Liver (tissue), 9 donors: ENCODE data around the gene POLR2L. TPM values are rescaled to one million over a fixed set of nuclear protein-coding genes. Genes with fewer than 3 reads are reported as not detected.

Source experiments
- DNase-seq: peaks from one replicate; pipeline ENCODE4 v3.0.0-alpha.2; 2017; ENCODE audit warnings: low spot score
- H3K27ac ChIP-seq, 2 donors: one replicate each; pipeline ENCODE4 v1.7.0; 2013; ENCODE audit warnings: inconsistent platforms in 2 of 2, low read length in 2 of 2, control low read depth in 1 of 2, low read depth in 1 of 2, mild to moderate bottlenecking in 1 of 2
- H3K27me3 ChIP-seq, 4 donors: one replicate each; pipeline versions ENCODE4 v1.6.1 to v1.7.0; 2013; ENCODE audit warnings: low read length in 3 of 4, inconsistent platforms in 1 of 4, mild to moderate bottlenecking in 1 of 4, moderate library complexity in 1 of 4; ENCODE audit not compliant: control insufficient read depth in 4 of 4, insufficient read depth in 4 of 4
- H3K36me3 ChIP-seq, 4 donors: one replicate each; pipeline versions ENCODE4 v1.6.1 to v1.7.0; 2013; ENCODE audit warnings: low read length in 3 of 4, mild to moderate bottlenecking in 3 of 4, low read depth in 1 of 4, moderate library complexity in 1 of 4; ENCODE audit not compliant: control insufficient read depth in 4 of 4, insufficient read depth in 3 of 4
- H3K4me1 ChIP-seq, 4 donors: one replicate each; pipeline versions ENCODE4 v1.6.1 to v1.7.0; 2013; ENCODE audit warnings: low read length in 3 of 4, mild to moderate bottlenecking in 3 of 4, moderate library complexity in 1 of 4; ENCODE audit not compliant: control insufficient read depth in 4 of 4, insufficient read depth in 4 of 4
- H3K4me3 ChIP-seq, 3 donors: one replicate each; pipeline versions ENCODE4 v1.6.1 to v1.7.0; 2013; ENCODE audit warnings: low read length in 3 of 3, control low read depth in 1 of 3, low read depth in 1 of 3, mild to moderate bottlenecking in 1 of 3
- H3K9ac ChIP-seq, 2 donors: one replicate each; pipeline ENCODE4 v1.7.0; 2013; ENCODE audit warnings: low read length in 2 of 2, mild to moderate bottlenecking in 2 of 2, moderate library complexity in 2 of 2, control low read depth in 1 of 2, low read depth in 1 of 2
- H3K9me3 ChIP-seq, 4 donors: one replicate each; pipeline versions ENCODE4 v1.6.1 to v1.7.0; 2013; ENCODE audit warnings: low read length in 3 of 4; ENCODE audit not compliant: control insufficient read depth in 4 of 4
- EGR1 ChIP-seq, 2 donors: IDR thresholded peaks; 2 replicates each; pipeline ENCODE4 v1.6.1; 2016 to 2018; ENCODE audit warnings: antibody characterized with exemption in 2 of 2, low read depth in 2 of 2
- FOXA1 ChIP-seq: IDR thresholded peaks from 2 replicates; pipeline ENCODE4 v1.6.1; 2016; ENCODE audit warnings: antibody characterized with exemption
- FOXA2 ChIP-seq: IDR thresholded peaks from 2 replicates; pipeline ENCODE4 v1.6.1; 2016; ENCODE audit warnings: antibody characterized with exemption
- GABPA ChIP-seq, 2 donors: IDR thresholded peaks in 1 of 2; conservative IDR thresholded peaks in 1 of 2; 2 replicates each; pipeline ENCODE4 v1.6.1; 2016; ENCODE audit warnings: antibody characterized with exemption in 2 of 2, mild to moderate bottlenecking in 1 of 2, moderate library complexity in 1 of 2
- HNF4A ChIP-seq, 2 donors: conservative IDR thresholded peaks; 2 replicates each; pipeline ENCODE4 v1.6.1; 2016; ENCODE audit warnings: antibody characterized with exemption in 2 of 2, mild to moderate bottlenecking in 2 of 2
- HNF4G ChIP-seq: IDR thresholded peaks from 2 replicates; pipeline ENCODE4 v1.6.1; 2016; ENCODE audit warnings: antibody characterized with exemption
- JUND ChIP-seq, 2 donors: IDR thresholded peaks; 2 replicates each; pipeline ENCODE4 v1.6.1; 2016; ENCODE audit warnings: antibody characterized with exemption in 2 of 2
- NR2F2 ChIP-seq: IDR thresholded peaks from 2 replicates; pipeline ENCODE4 v1.6.1; 2016; ENCODE audit warnings: antibody characterized with exemption
- RAD21 ChIP-seq, 2 donors: IDR thresholded peaks; 2 replicates each; pipeline ENCODE4 v1.6.1; 2016; ENCODE audit warnings: antibody characterized with exemption in 2 of 2, mild to moderate bottlenecking in 2 of 2
- RXRA ChIP-seq, 2 donors: IDR thresholded peaks; 2 replicates each; pipeline ENCODE4 v1.6.1; 2017 to 2018; ENCODE audit warnings: antibody characterized with exemption in 2 of 2, mild to moderate bottlenecking in 1 of 2
- WGBS: extraction: QIAGEN DNeasy Blood & Tissue Kit; methylation state at CpG from one replicate; pipeline ENCODE4 v1.1.7; 2013; 5-methylcytosine and 5-hydroxymethylcytosine counted together
- polyA plus RNA-seq, 2 donors: library from polyadenylated mRNA; stranded (reverse) in 1 of 2; unstranded in 1 of 2; fragments of 200-250 nt in 1 of 2; fragments of >200 nt in 1 of 2; fragmentation: Nextera tagmentation in 1 of 2; extraction: Ambion mirVana in 1 of 2; gene quantifications; one replicate each; pipeline versions ENCODE4 v1.2.1 to v1.2.3, GENCODE V29; 2013 to 2015
- total RNA-seq, 2 donors: library from RNA; depleted of rRNA; stranded (reverse); fragments of >200 nt; gene quantifications; one replicate each; pipeline ENCODE4 v1.2.3, GENCODE V29; 2014
- TF ChIP-seq, protein P1 (sequence below): fragments of 150-350 bp; IDR thresholded peaks from 2 replicates; pipeline ENCODE4 v1.5.1; 2017; ENCODE audit warnings: improper control_type of control experiment, low read depth, low read length; ENCODE audit not compliant: missing input control
- TF ChIP-seq, protein P2 (sequence below): IDR thresholded peaks from 2 replicates; pipeline ENCODE4 v1.6.1; 2016; ENCODE audit warnings: antibody characterized with exemption
- TF ChIP-seq, protein P3 (sequence below): IDR thresholded peaks from 2 replicates; pipeline ENCODE4 v1.6.1; 2016; ENCODE audit warnings: antibody characterized with exemption, mild to moderate bottlenecking
- TF ChIP-seq, protein P4 (sequence below): IDR thresholded peaks from 2 replicates; pipeline ENCODE4 v1.6.1; 2016; ENCODE audit warnings: antibody characterized with exemption
- TF ChIP-seq, protein P5 (sequence below): IDR thresholded peaks from 2 replicates; pipeline ENCODE4 v1.6.1; 2016; ENCODE audit warnings: antibody characterized with exemption
- donor health status: healthy.
- donor health status: healthy.
- donor health status: healthy.
- donor health status: healthy.
- donor health status: healthy.

POLR2L gene
- total and polyA plus RNA-seq, 4 donors: 28.1 to 230 (median 106) TPM

DNA sequence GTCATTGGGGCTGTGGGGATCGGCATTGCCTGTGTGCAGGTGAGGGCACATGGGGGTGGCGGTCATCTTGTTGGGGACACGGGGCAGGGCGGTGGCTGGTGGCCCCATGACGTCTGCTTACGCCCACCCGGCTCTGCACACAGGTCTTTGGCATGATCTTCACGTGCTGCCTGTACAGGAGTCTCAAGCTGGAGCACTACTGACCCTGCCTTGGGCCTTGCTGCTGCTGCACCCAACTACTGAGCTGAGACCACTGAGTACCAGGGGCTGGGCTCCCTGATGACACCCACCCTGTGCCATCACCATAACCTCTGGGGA lies 4.4 kb downstream of the POLR2L start:
- no peak overlapping the region for H3K4me3 ChIP-seq
- TF ChIP-seq, protein P1, sequence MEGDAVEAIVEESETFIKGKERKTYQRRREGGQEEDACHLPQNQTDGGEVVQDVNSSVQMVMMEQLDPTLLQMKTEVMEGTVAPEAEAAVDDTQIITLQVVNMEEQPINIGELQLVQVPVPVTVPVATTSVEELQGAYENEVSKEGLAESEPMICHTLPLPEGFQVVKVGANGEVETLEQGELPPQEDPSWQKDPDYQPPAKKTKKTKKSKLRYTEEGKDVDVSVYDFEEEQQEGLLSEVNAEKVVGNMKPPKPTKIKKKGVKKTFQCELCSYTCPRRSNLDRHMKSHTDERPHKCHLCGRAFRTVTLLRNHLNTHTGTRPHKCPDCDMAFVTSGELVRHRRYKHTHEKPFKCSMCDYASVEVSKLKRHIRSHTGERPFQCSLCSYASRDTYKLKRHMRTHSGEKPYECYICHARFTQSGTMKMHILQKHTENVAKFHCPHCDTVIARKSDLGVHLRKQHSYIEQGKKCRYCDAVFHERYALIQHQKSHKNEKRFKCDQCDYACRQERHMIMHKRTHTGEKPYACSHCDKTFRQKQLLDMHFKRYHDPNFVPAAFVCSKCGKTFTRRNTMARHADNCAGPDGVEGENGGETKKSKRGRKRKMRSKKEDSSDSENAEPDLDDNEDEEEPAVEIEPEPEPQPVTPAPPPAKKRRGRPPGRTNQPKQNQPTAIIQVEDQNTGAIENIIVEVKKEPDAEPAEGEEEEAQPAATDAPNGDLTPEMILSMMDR: no peak
- TF ChIP-seq FOXA1 (no peak), EGR1 (IDR thresholded peaks at IDR 0.05; ENCODE audit: low read depth in 2 of 2) (no peak), RXRA (IDR thresholded peaks at IDR 0.05) (no peak), RAD21 (IDR thresholded peaks at IDR 0.05) (no peak)
- TF ChIP-seq, protein P2, sequence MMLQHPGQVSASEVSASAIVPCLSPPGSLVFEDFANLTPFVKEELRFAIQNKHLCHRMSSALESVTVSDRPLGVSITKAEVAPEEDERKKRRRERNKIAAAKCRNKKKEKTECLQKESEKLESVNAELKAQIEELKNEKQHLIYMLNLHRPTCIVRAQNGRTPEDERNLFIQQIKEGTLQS: no peak
- TF ChIP-seq, protein P3, sequence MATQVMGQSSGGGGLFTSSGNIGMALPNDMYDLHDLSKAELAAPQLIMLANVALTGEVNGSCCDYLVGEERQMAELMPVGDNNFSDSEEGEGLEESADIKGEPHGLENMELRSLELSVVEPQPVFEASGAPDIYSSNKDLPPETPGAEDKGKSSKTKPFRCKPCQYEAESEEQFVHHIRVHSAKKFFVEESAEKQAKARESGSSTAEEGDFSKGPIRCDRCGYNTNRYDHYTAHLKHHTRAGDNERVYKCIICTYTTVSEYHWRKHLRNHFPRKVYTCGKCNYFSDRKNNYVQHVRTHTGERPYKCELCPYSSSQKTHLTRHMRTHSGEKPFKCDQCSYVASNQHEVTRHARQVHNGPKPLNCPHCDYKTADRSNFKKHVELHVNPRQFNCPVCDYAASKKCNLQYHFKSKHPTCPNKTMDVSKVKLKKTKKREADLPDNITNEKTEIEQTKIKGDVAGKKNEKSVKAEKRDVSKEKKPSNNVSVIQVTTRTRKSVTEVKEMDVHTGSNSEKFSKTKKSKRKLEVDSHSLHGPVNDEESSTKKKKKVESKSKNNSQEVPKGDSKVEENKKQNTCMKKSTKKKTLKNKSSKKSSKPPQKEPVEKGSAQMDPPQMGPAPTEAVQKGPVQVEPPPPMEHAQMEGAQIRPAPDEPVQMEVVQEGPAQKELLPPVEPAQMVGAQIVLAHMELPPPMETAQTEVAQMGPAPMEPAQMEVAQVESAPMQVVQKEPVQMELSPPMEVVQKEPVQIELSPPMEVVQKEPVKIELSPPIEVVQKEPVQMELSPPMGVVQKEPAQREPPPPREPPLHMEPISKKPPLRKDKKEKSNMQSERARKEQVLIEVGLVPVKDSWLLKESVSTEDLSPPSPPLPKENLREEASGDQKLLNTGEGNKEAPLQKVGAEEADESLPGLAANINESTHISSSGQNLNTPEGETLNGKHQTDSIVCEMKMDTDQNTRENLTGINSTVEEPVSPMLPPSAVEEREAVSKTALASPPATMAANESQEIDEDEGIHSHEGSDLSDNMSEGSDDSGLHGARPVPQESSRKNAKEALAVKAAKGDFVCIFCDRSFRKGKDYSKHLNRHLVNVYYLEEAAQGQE: no peak
- TF ChIP-seq, protein P4, sequence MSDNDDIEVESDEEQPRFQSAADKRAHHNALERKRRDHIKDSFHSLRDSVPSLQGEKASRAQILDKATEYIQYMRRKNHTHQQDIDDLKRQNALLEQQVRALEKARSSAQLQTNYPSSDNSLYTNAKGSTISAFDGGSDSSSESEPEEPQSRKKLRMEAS: no peak
- peaks cover 5 to 28% (median 11%) of the 10 kb centered on the region in 4 donors for H3K36me3 ChIP-seq
- no peak overlapping the region for H3K27ac ChIP-seq
- no peak for DNase-seq
- H3K4me1 ChIP-seq: peaks cover 19 to 53% (median 35%) of the 10 kb centered on the region in 4 donors
- no peaks in the 10 kb centered on the region for H3K27me3 ChIP-seq
- WGBS: 81% methylated on average over 8 of the region's 8 CpGs
- no peaks in the 10 kb centered on the region for H3K9me3 ChIP-seq
- H3K9ac ChIP-seq: no peak overlapping the region

DNA sequence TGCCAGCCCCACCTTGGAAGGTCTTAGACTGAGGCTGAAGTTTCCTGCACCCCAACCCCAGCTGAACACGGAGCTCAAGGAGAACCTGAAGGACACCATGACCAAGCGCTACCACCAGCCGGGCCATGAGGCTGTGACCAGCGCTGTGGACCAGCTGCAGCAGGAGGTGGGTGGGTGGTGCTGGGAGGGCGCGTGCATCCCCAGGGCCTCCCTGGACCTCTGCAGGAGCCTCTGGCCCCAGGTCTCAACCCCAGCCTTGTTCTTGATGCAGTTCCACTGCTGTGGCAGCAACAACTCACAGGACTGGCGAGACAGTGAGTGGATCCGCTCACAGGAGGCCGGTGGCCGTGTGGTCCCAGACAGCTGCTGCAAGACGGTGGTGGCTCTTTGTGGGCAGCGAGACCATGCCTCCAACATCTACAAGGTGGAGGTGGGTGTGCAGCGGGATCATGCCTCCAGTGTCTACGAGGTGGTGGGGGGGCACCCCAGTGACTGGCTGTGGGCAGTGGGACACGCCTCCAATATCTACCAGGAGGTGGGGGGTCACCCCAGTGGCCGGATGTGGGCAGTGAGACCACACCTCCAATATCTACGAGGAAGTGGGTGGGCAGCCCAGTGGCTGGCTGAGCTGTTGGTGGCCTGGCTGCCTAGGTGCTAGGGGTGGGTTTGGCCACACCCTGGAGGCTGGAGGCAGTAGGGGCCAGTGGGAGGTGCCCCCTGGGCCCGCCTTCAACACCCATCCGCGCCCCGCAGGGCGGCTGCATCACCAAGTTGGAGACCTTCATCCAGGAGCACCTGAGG lies 4.9 kb downstream of the POLR2L start:
- Histone ChIP-seq H3K36me3 (peaks cover 5 to 28% (median 11%) of the 10 kb centered on the region in 4 donors), H3K4me1 (peaks cover 21 to 56% (median 37%) of the 10 kb centered on the region in 4 donors), H3K4me3 (no peak overlapping the region), H3K27me3 (no peaks in the 10 kb centered on the region), H3K9ac (no peak overlapping the region), H3K9me3 (no peaks in the 10 kb centered on the region), H3K27ac (peak overlapping the region in 1 of 2 donors; percentile 37)
- WGBS: 89% methylated on average over 22 of the region's 22 CpGs
- DNase-seq: no peak
- TF ChIP-seq FOXA1 (no peak), HNF4A (conservative IDR thresholded peaks at IDR 0.05) (no peak), NR2F2 (no peak), FOXA2 (no peak), GABPA (IDR thresholded peaks at IDR 0.05 in 1 of 2, conservative IDR thresholded peaks at IDR 0.05 in 1 of 2) (no peak), HNF4G (no peak), JUND (IDR thresholded peaks at IDR 0.05) (no peak)
- TF ChIP-seq, protein P1: no peak
- TF ChIP-seq, protein P2: no peak
- TF ChIP-seq, protein P5, sequence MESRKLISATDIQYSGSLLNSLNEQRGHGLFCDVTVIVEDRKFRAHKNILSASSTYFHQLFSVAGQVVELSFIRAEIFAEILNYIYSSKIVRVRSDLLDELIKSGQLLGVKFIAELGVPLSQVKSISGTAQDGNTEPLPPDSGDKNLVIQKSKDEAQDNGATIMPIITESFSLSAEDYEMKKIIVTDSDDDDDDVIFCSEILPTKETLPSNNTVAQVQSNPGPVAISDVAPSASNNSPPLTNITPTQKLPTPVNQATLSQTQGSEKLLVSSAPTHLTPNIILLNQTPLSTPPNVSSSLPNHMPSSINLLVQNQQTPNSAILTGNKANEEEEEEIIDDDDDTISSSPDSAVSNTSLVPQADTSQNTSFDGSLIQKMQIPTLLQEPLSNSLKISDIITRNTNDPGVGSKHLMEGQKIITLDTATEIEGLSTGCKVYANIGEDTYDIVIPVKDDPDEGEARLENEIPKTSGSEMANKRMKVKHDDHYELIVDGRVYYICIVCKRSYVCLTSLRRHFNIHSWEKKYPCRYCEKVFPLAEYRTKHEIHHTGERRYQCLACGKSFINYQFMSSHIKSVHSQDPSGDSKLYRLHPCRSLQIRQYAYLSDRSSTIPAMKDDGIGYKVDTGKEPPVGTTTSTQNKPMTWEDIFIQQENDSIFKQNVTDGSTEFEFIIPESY: no peak
- TF ChIP-seq, protein P3: no peak
- TF ChIP-seq, protein P4: no peak
